Dermis blood vessel endothelial cell (primary cell): ENCODE measurements around the gene NIF3L1. TPM values are rescaled to one million over a fixed set of nuclear protein-coding genes. Genes with fewer than 3 reads are reported as not detected.

Source experiments
- total RNA-seq: library from RNA; depleted of rRNA; stranded (reverse); fragments of >200 nt; gene quantifications from 2 replicates; pipeline ENCODE4 v1.2.3, GENCODE V29; 2014

Gene NIF3L1
- total RNA-seq, 1 donor from 2014 or later, result 10.9 TPM

Other genes starting within 250 kb of the NIF3L1 start
- gene BZW1, start 77.5 kb upstream of the NIF3L1 start, total RNA-seq, result 510 and 784 TPM in 2 replicates
- 75.5 and 84.7 TPM in 2 replicates for gene CLK1, start 24.7 kb upstream of the NIF3L1 start, total RNA-seq
- 18.9 and 20.6 TPM in 2 replicates for gene PPIL3, start 294 bp upstream of the NIF3L1 start, total RNA-seq
- gene ORC2, start 74.3 kb downstream of the NIF3L1 start, total RNA-seq, result 19.7 and 25.5 TPM in 2 replicates
- gene HYCC2, start 182.3 kb downstream of the NIF3L1 start, total RNA-seq, result 13.6 and 14.2 TPM in 2 replicates
- gene NDUFB3, start 182.6 kb downstream of the NIF3L1 start, total RNA-seq, result 82.0 and 92.2 TPM in 2 replicates
- 174 and 316 TPM in 2 replicates for gene CFLAR, start 226.8 kb downstream of the NIF3L1 start, total RNA-seq